Naive thymus-derived CD4-positive, alpha-beta T cell (primary cell): ENCODE results near the gene RING1. TPM values are rescaled to one million over a fixed set of nuclear protein-coding genes. Genes with fewer than 3 reads are reported as not detected.

ENCODE experiments used
- ATAC-seq: fragments of 150-1000 bp; cut with Tn5 transposase; 2 replicates; pipeline ENCODE4 v1.10.0; 2021; ENCODE audit warnings: mild to moderate bottlenecking, moderate library complexity
- CTCF ChIA-PET: fragments of 350-600 bp; sonication (Branson Sonifier 250); formaldehyde crosslinking; loops from one replicate; lab custom pipeline; 2021; ENCODE audit warnings: antibody characterized with exemption; lab: Charles Lee
- POLR2A ChIA-PET: fragments of 350-600 bp; sonication (Branson Sonifier 250); formaldehyde crosslinking; loops from one replicate; lab custom pipeline; 2021; ENCODE audit warnings: antibody characterized with exemption, inconsistent platforms; lab: Charles Lee
- DNase-seq, 9 donors: peaks; one replicate each; pipeline versions ENCODE4 v3.0.0 to v3.0.0-alpha.2; 2020 to 2022; ENCODE audit warnings: mixed read lengths in 1 of 9
- H3K27ac ChIP-seq: one replicate; pipeline ENCODE4 v1.7.0; 2013; ENCODE audit warnings: mild to moderate bottlenecking, low read depth, low read length, moderate library complexity
- H3K27me3 ChIP-seq, 2 donors: one replicate each; pipeline ENCODE4 v1.7.0; 2013; ENCODE audit warnings: low read length in 2 of 2, mild to moderate bottlenecking in 2 of 2, moderate library complexity in 2 of 2; ENCODE audit not compliant: control insufficient read depth in 2 of 2, insufficient read depth in 2 of 2
- H3K36me3 ChIP-seq, 3 experiments: 1 replicate in 2 of 3; 2 replicates in 1 of 3; pipeline ENCODE4 v1.7.0; 2013; ENCODE audit warnings: low read length in 3 of 3, mild to moderate bottlenecking in 3 of 3, moderate library complexity in 1 of 3; ENCODE audit not compliant: insufficient read depth in 3 of 3, control insufficient read depth in 2 of 3
- H3K4me1 ChIP-seq, 2 donors: one replicate each; pipeline ENCODE4 v1.7.0; 2013; ENCODE audit warnings: low read length in 2 of 2, mild to moderate bottlenecking in 2 of 2, moderate library complexity in 1 of 2; ENCODE audit not compliant: control insufficient read depth in 2 of 2, insufficient read depth in 2 of 2
- H3K4me3 ChIP-seq: 2 replicates; pipeline ENCODE4 v1.7.0; 2013; ENCODE audit warnings: mild to moderate bottlenecking, low read length
- H3K9me3 ChIP-seq, 3 experiments: 1 replicate in 2 of 3; 2 replicates in 1 of 3; pipeline ENCODE4 v1.7.0; 2013; ENCODE audit warnings: low read length in 3 of 3; ENCODE audit not compliant: control insufficient read depth in 2 of 3
- H3K27ac Mint-ChIP-seq, 9 donors: one replicate each; pipeline ENCODE4 v1.8.0; 2020 to 2022; ENCODE audit warnings: mixed read lengths in 9 of 9, mild to moderate bottlenecking in 8 of 9, moderate library complexity in 5 of 9, inconsistent platforms in 2 of 9
- H3K27me3 Mint-ChIP-seq, 5 donors: one replicate each; pipeline ENCODE4 v1.8.0; 2021 to 2022; ENCODE audit warnings: mixed read lengths in 5 of 5, mild to moderate bottlenecking in 1 of 5
- H3K36me3 Mint-ChIP-seq, 5 donors: one replicate each; pipeline ENCODE4 v1.8.0; 2020 to 2022; ENCODE audit warnings: mixed read lengths in 5 of 5, mild to moderate bottlenecking in 3 of 5, inconsistent platforms in 1 of 5
- H3K4me1 Mint-ChIP-seq, 7 donors: one replicate each; pipeline ENCODE4 v1.8.0; 2020 to 2022; ENCODE audit warnings: mixed read lengths in 7 of 7, mild to moderate bottlenecking in 3 of 7, inconsistent platforms in 1 of 7
- H3K4me3 Mint-ChIP-seq, 10 donors: one replicate each; pipeline ENCODE4 v1.8.0; 2020 to 2022; ENCODE audit warnings: mild to moderate bottlenecking in 10 of 10, mixed read lengths in 10 of 10, moderate library complexity in 6 of 10, inconsistent platforms in 2 of 10
- H3K9me3 Mint-ChIP-seq, 11 donors: one replicate each; pipeline ENCODE4 v1.8.0; 2020 to 2022; ENCODE audit warnings: mixed read lengths in 11 of 11, mild to moderate bottlenecking in 4 of 11, inconsistent platforms in 1 of 11, moderate library complexity in 1 of 11
- intact Hi-C, 2 donors: fragments of 100-400 bp; cut with micrococcal nuclease; formaldehyde crosslinking; loops; one replicate each; pipeline ENCODE4 v1.15.1; 2023
- polyA plus RNA-seq, 2 donors: library from polyadenylated mRNA; unstranded; fragments of 300-500 nt; fragmentation: Illumina TruSeq; gene quantifications; one replicate each; pipeline ENCODE4 v1.2.3, GENCODE V29; 2021
- total RNA-seq, 6 experiments: library from RNA in 5 of 6; stranded (reverse) in 5 of 6; gene quantifications; 1 replicate in 5 of 6; 2 replicates in 1 of 6; pipeline ENCODE4 v1.2.3 and lab custom pipeline; 2021 to 2026

The RING1 gene
- total RNA-seq, result 10 to 100 TPM; 36.2 to 47.2 (median 44.5) TPM
- polyA plus RNA-seq, result 10 to 100 TPM in 1 of 2 donors, 1 to 10 TPM in 1; 9.5 to 10.4 TPM
- 45.5 reads per million, percentile 69 among the genes with 10 or more reads in this experiment for total RNA-seq (lab: John Stamatoyannopoulos, UW)

GRCh38 chr6:33208091-33208967 is at the start of gene RING1:
Gene RING1, plus strand, starts transcription at chr6:33208500. Its CDS starts 323 bp downstream, at chr6:33208823.
- DNase-seq, result peak; percentile 80 to 93 (median 87)
- ChIA-PET POLR2A (interaction anchor here (0.5 to 3.6 kb wide), 24 partner anchors 8 to 240 kb away, joined by 3 to 31 read pairs (median 4); partner anchors contain the start of genes B3GALT4, BRD2, COL11A2 and PFDN6), CTCF (interaction anchor here (0.5 to 1.8 kb wide), 3 partner anchors 41 to 55 kb away, joined by 3 to 13 read pairs (median 3); no protein-coding TSS in a partner anchor)
- no peaks in the 10 kb centered on the region for H3K9me3 ChIP-seq
- peaks cover 0 to 3% of the 10 kb centered on the region in 2 donors for H3K27me3 ChIP-seq
- Mint-ChIP-seq H3K27ac (peak within 1 kb of the TSS; percentile 87 to 96 (median 95)), H3K36me3 (peaks cover 0 to 22% (median 17%) of the 10 kb centered on the region in 5 donors), H3K4me3 (peak within 1 kb of the TSS; percentile 83 to 97 (median 90)), H3K4me1 (peaks cover 43 to 58% (median 52%) of the 10 kb centered on the region in 7 donors), H3K9me3 (peaks cover 0 to 1% (median 0%) of the 10 kb centered on the region in 11 donors), H3K27me3 (peaks cover 0 to 15% (median 6%) of the 10 kb centered on the region in 5 donors)
- ATAC-seq, result peak; percentile 79
- H3K36me3 ChIP-seq, result peaks cover 0 to 44% (median 6%) of the 10 kb centered on the region in 3 experiments
- intact Hi-C loops, result loop anchor here (1.0 to 10.0 kb wide), 9 partner anchors 8 to 2004 kb away; partner anchors contain the start of genes RXRB (in 2 of the 2), SLC39A7 (in 2 of the 2), C6orf47 (in 1 of the 2) and CLIC1 (in 1 of the 2)
- peak within 1 kb of the TSS; percentile 98 for H3K27ac ChIP-seq
- peak within 1 kb of the TSS; percentile 92 for H3K4me3 ChIP-seq
- peaks cover 23 to 34% of the 10 kb centered on the region in 2 donors for H3K4me1 ChIP-seq

GRCh38 chr6:33160096-33160495 is 48.2 kb upstream of the RING1 start:
- H3K4me3 Mint-ChIP-seq, result no peak overlapping the region
- Histone ChIP-seq H3K36me3 (no peaks in the 10 kb centered on the region), H3K27me3 (no peaks in the 10 kb centered on the region), H3K9me3 (no peaks in the 10 kb centered on the region), H3K4me1 (no peaks in the 10 kb centered on the region), H3K27ac (no peak overlapping the region), H3K4me3 (no peak overlapping the region)
- H3K27me3 Mint-ChIP-seq, result peaks cover 0 to 8% (median 0%) of the 10 kb centered on the region in 5 donors
- no peak for DNase-seq
- peaks cover 8 to 16% (median 10%) of the 10 kb centered on the region in 7 donors for H3K4me1 Mint-ChIP-seq
- peaks cover 0 to under 1% (median 0%) of the 10 kb centered on the region in 11 donors for H3K9me3 Mint-ChIP-seq
- ChIA-PET CTCF (interaction anchor here (0.5 to 6.0 kb wide), 5 partner anchors 38 to 1503 kb away, joined by 3 to 73 read pairs (median 3); partner anchors contain the start of genes RXRB and SLC39A7), POLR2A (interaction anchor here (1.0 to 4.5 kb wide), 3 partner anchors 37 to 89 kb away, joined by 3 to 28 read pairs (median 5); no protein-coding TSS in a partner anchor)
- intact Hi-C loops, result loop anchor here in 1 of 2 donors (5.0 kb wide), 1 partner anchor 43 kb away; no protein-coding TSS in a partner anchor
- no peak overlapping the region for H3K27ac Mint-ChIP-seq
- ATAC-seq, result no peak
- no peaks in the 10 kb centered on the region for H3K36me3 Mint-ChIP-seq

DNA sequence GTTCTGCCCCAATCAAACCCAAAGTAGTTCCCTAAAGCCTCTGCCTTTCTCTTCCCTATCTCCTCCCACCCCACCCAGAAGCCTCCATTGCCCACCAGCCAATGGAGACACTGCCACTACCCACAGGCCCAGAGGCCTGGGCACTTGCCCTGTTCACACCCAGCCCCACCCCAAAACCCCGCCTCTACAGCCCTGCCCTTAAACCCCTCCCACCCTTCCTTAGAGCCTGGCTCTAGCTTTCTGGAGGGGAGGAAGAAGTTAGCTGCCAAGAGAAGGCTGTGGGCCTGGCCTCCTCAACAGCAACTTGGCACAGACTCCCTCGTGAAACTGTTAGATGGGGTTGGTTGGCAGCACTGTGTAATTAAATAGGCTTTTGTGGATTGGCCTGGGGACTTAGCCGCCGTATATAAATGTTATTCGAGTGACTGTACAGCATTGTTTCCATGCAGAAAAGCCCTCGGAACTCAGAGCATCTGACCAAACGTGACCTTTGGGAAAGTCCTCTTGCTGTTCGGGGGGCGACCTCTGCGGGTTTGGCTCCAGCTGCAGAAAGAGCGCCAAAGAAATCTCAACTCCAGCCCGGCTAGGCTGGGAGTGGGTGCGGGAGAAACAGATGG is 47.5 kb upstream of the RING1 start:
- Mint-ChIP-seq H3K4me3 (peak overlapping the region in 7 of 10 donors; percentile 76 to 90 (median 88)), H3K36me3 (no peaks in the 10 kb centered on the region), H3K4me1 (peaks cover 8 to 16% (median 10%) of the 10 kb centered on the region in 7 donors), H3K9me3 (no peaks in the 10 kb centered on the region), H3K27me3 (peaks cover 0 to 8% (median 0%) of the 10 kb centered on the region in 5 donors), H3K27ac (peak overlapping the region in 1 of 9 donors; percentile 63)
- H3K27me3 ChIP-seq, result no peaks in the 10 kb centered on the region
- DNase-seq (no peak), ATAC-seq (no peak)
- no peak overlapping the region for H3K27ac ChIP-seq
- ChIA-PET CTCF (interaction anchor here (1.1 to 6.0 kb wide), 5 partner anchors 8 to 270 kb away, joined by 3 to 73 read pairs (median 3); partner anchors contain the start of genes RXRB and SLC39A7), POLR2A (interaction anchor here (1.0 to 4.5 kb wide), 3 partner anchors 34 to 88 kb away, joined by 4 to 28 read pairs (median 5); no protein-coding TSS in a partner anchor)
- intact Hi-C loops, result loop anchor here (1.0 to 5.0 kb wide), 4 partner anchors 36 to 138 kb away; no protein-coding TSS in a partner anchor
- no peaks in the 10 kb centered on the region for H3K36me3 ChIP-seq
- H3K9me3 ChIP-seq, result no peaks in the 10 kb centered on the region
- H3K4me1 ChIP-seq, result no peaks in the 10 kb centered on the region
- H3K4me3 ChIP-seq, result no peak overlapping the region

GRCh38 chr6:33161354-33162331 is 46.7 kb upstream of the RING1 start:
- intact Hi-C loops, result loop anchor here (1.0 to 5.0 kb wide), 4 partner anchors 36 to 138 kb away; no protein-coding TSS in a partner anchor
- no peaks in the 10 kb centered on the region for H3K4me1 ChIP-seq
- no peaks in the 10 kb centered on the region for H3K36me3 ChIP-seq
- peak overlapping the region; percentile 76 to 90 (median 85) for H3K4me3 Mint-ChIP-seq
- H3K9me3 Mint-ChIP-seq, result no peaks in the 10 kb centered on the region
- ChIA-PET POLR2A (interaction anchor here (1.0 to 4.5 kb wide), 3 partner anchors 33 to 88 kb away, joined by 4 to 28 read pairs (median 5); no protein-coding TSS in a partner anchor), CTCF (interaction anchor here (0.6 to 6.0 kb wide), 7 partner anchors 8 to 269 kb away, joined by 3 to 73 read pairs (median 3); partner anchors contain the start of genes RXRB and SLC39A7)
- peak overlapping the region in 6 of 9 donors; percentile 26 to 82 (median 58) for H3K27ac Mint-ChIP-seq
- peaks cover 8 to 16% (median 10%) of the 10 kb centered on the region in 7 donors for H3K4me1 Mint-ChIP-seq
- H3K27me3 ChIP-seq, result no peaks in the 10 kb centered on the region
- no peaks in the 10 kb centered on the region for H3K36me3 Mint-ChIP-seq
- DNase-seq, result peak; percentile 64 to 89 (median 79)
- H3K27me3 Mint-ChIP-seq, result peaks cover 0 to 5% (median 0%) of the 10 kb centered on the region in 5 donors
- no peak overlapping the region for H3K27ac ChIP-seq
- ATAC-seq, result peak; percentile 97
- no peaks in the 10 kb centered on the region for H3K9me3 ChIP-seq
- peak overlapping the region; percentile 51 for H3K4me3 ChIP-seq

GRCh38 chr6:33163540-33163939 is 44.8 kb upstream of the RING1 start:
- CTCF ChIA-PET, result interaction anchor here (0.5 to 6.0 kb wide), 3 partner anchors 15 to 85 kb away, joined by 4 to 73 read pairs (median 31); partner anchors contain the start of genes RXRB and SLC39A7
- no peaks in the 10 kb centered on the region for H3K36me3 Mint-ChIP-seq
- no peaks in the 10 kb centered on the region for H3K36me3 ChIP-seq
- H3K27me3 Mint-ChIP-seq, result peaks cover 0 to 4% (median 0%) of the 10 kb centered on the region in 5 donors
- POLR2A ChIA-PET, result no interaction called here
- no peak overlapping the region for H3K27ac ChIP-seq
- no peak overlapping the region for H3K27ac Mint-ChIP-seq
- ATAC-seq, result no peak
- H3K4me3 ChIP-seq, result no peak overlapping the region
- no peaks in the 10 kb centered on the region for H3K9me3 Mint-ChIP-seq
- no peaks in the 10 kb centered on the region for H3K27me3 ChIP-seq
- H3K9me3 ChIP-seq, result no peaks in the 10 kb centered on the region
- no peak for DNase-seq
- H3K4me1 ChIP-seq, result no peaks in the 10 kb centered on the region
- peaks cover 8 to 16% (median 10%) of the 10 kb centered on the region in 7 donors for H3K4me1 Mint-ChIP-seq
- peak overlapping the region in 1 of 10 donors; percentile 41 for H3K4me3 Mint-ChIP-seq
- intact Hi-C loops, result loop anchor here in 1 of 2 donors (5.0 kb wide), 1 partner anchor 46 kb away; no protein-coding TSS in a partner anchor
